HEK293 (cell line): ENCODE measurements around the gene CREG2.

Source experiments
- CTCF ChIA-PET: fragments of 350-600 bp; formaldehyde crosslinking; extraction: SDS; loops from one replicate; lab custom pipeline; 2021; ENCODE audit warnings: antibody characterized with exemption; lab: Yijun Ruan, JAX
- POLR2A ChIA-PET: fragments of 300-600 bp; formaldehyde crosslinking; extraction: SDS; loops from one replicate; lab custom pipeline; 2020; ENCODE audit warnings: antibody characterized with exemption, inconsistent platforms; lab: Yijun Ruan, JAX
- H3K27ac ChIP-seq: fragments of 200-500 bp; sonication (Bioruptor generic); 2 replicates; pipeline ENCODE4 v1.5.1; 2014; ENCODE audit warnings: low read depth, low read length, control low read depth, inconsistent platforms; ENCODE audit errors: extremely low read depth
- H3K36me3 ChIP-seq, 2 experiments: fragments of 200-500 bp in 1 of 2; sonication (Bioruptor generic) in 1 of 2; 1 replicate in 1 of 2; 2 replicates in 1 of 2; pipeline ENCODE4 v1.5.1; 2014 to 2017; ENCODE audit warnings: inconsistent platforms in 2 of 2, low read length in 2 of 2; ENCODE audit not compliant: control insufficient read depth in 2 of 2, insufficient read depth in 1 of 2
- H3K4me1 ChIP-seq: fragments of 200-500 bp; sonication (Bioruptor generic); 2 replicates; pipeline ENCODE4 v1.5.1; 2014; ENCODE audit warnings: mild to moderate bottlenecking, low read length, inconsistent platforms; ENCODE audit not compliant: control insufficient read depth, insufficient read depth
- H3K4me3 ChIP-seq: 2 replicates; pipeline ENCODE4 v1.5.1; 2011; ENCODE audit warnings: low read depth, mild to moderate bottlenecking, control low read depth, low read length, moderate library complexity
- H3K9me3 ChIP-seq: fragments of 200-500 bp; sonication (Bioruptor generic); 2 replicates; pipeline ENCODE4 v1.5.1; 2014; ENCODE audit warnings: low read depth, low read length, inconsistent platforms; ENCODE audit not compliant: control insufficient read depth, insufficient read depth
- GFI1B ChIP-seq: fragments of 450-650 bp; formaldehyde crosslinking; IDR thresholded peaks from 2 replicates; pipeline ENCODE4 v1.5.1; 2016; ENCODE audit warnings: missing biosample characterization, missing genetic modification characterization
- GLIS2 ChIP-seq: fragments of 450-650 bp; formaldehyde crosslinking; IDR thresholded peaks from 2 replicates; pipeline ENCODE4 v1.5.1; 2016; ENCODE audit warnings: missing biosample characterization, missing genetic modification characterization
- HOXA7 ChIP-seq: sonication (generic); formaldehyde crosslinking; IDR thresholded peaks from 2 replicates; pipeline ENCODE4 v1.8.1; 2022; ENCODE audit warnings: missing genetic modification reagents, borderline replicate concordance
- KLF9 ChIP-seq: fragments of 450-650 bp; formaldehyde crosslinking; IDR thresholded peaks from 2 replicates; pipeline ENCODE4 v1.5.1; 2016; ENCODE audit warnings: missing biosample characterization, missing genetic modification characterization, low read depth
- PRDM10 ChIP-seq: fragments of 450-650 bp; formaldehyde crosslinking; IDR thresholded peaks from 2 replicates; pipeline ENCODE4 v1.5.1; 2016; ENCODE audit warnings: missing biosample characterization, missing genetic modification characterization
- REST ChIP-seq: fragments of 450-650 bp; formaldehyde crosslinking; IDR thresholded peaks from 2 replicates; pipeline ENCODE4 v1.5.1; 2016; ENCODE audit warnings: missing biosample characterization, missing genetic modification characterization
- TCF7L2 ChIP-seq: IDR thresholded peaks from 2 replicates; pipeline ENCODE4 v1.6.1; 2011; ENCODE audit warnings: low read depth, mild to moderate bottlenecking, inconsistent platforms, low read length, moderate library complexity, borderline replicate concordance
- ZBTB49 ChIP-seq: fragments of 450-650 bp; formaldehyde crosslinking; IDR thresholded peaks from 2 replicates; pipeline ENCODE4 v1.5.1; 2016; ENCODE audit warnings: missing biosample characterization, missing genetic modification characterization, low read depth
- ZBTB8A ChIP-seq: fragments of 450-650 bp; formaldehyde crosslinking; IDR thresholded peaks from 2 replicates; pipeline ENCODE4 v1.5.1; 2016; ENCODE audit warnings: missing biosample characterization, missing genetic modification characterization
- ZFHX2 ChIP-seq: fragments of 450-650 bp; formaldehyde crosslinking; conservative IDR thresholded peaks from 2 replicates; pipeline ENCODE4 v1.5.1; 2016; ENCODE audit warnings: missing biosample characterization, missing genetic modification characterization
- ZNF157 ChIP-seq: fragments of 450-650 bp; formaldehyde crosslinking; IDR thresholded peaks from 2 replicates; pipeline ENCODE4 v1.5.1; 2016; ENCODE audit warnings: missing biosample characterization, missing genetic modification characterization
- ZNF214 ChIP-seq: fragments of 450-650 bp; formaldehyde crosslinking; IDR thresholded peaks from 2 replicates; pipeline ENCODE4 v1.5.1; 2017; ENCODE audit warnings: missing biosample characterization, mild to moderate bottlenecking, missing genetic modification characterization, borderline replicate concordance
- ZNF335 ChIP-seq: fragments of 450-650 bp; formaldehyde crosslinking; conservative IDR thresholded peaks from 2 replicates; pipeline ENCODE4 v1.5.1; 2016; ENCODE audit warnings: missing biosample characterization, missing genetic modification characterization
- ZNF366 ChIP-seq: fragments of 450-650 bp; formaldehyde crosslinking; conservative IDR thresholded peaks from 2 replicates; pipeline ENCODE4 v1.5.1; 2016; ENCODE audit warnings: missing biosample characterization, missing genetic modification characterization
- ZNF645 ChIP-seq: fragments of 450-650 bp; formaldehyde crosslinking; IDR thresholded peaks from 2 replicates; pipeline ENCODE4; 2016; ENCODE audit warnings: missing biosample characterization, missing genetic modification characterization

The CREG2 gene

GRCh38 chr2:101307950-101308431 is 79.3 kb downstream of the CREG2 start:
- H3K27ac ChIP-seq = peak overlapping the region; percentile 76; the same call in 1 of the 2 replicates
- ChIA-PET POLR2A (interaction anchor here (0.6 to 1.5 kb wide), 15 partner anchors 9 to 746 kb away, joined by 3 to 10 read pairs (median 5); partner anchors contain the start of genes CNOT11 and PDCL3), CTCF (interaction anchor here (1.2 kb wide), 1 partner anchor 79 kb away, joined by 3 read pairs; the partner anchor contains the start of gene CREG2)
- H3K36me3 ChIP-seq = peaks cover 0 to 14% of the 10 kb centered on the region in 2 experiments; a peak in 2 of 3 replicates
- peak; percentile 41 for TF ChIP-seq ZNF335 (tag by site-specific recombination)
- no peak for TF ChIP-seq GLIS2
- TF ChIP-seq ZNF157 (tag by site-specific recombination) = no peak
- 0 out of 2 replicates have a peak, but pooled peaks have one; percentile 6 for TF ChIP-seq REST (tag by site-specific recombination)
- TF ChIP-seq ZNF214 (tag by site-specific recombination) = no peak
- TF ChIP-seq ZBTB8A (tag by site-specific recombination) = peak; percentile 88
- no peak for TF ChIP-seq TCF7L2
- no peak for TF ChIP-seq PRDM10 (tag by site-specific recombination)
- TF ChIP-seq ZBTB49 (tag by site-specific recombination) = no peak
- peak; percentile 63; the same call in 1 of the 2 replicates for TF ChIP-seq ZFHX2 (tag by site-specific recombination)
- no peak for TF ChIP-seq ZNF366
- no peak for TF ChIP-seq ZNF645 (tag by site-specific recombination)
- no peak for TF ChIP-seq GFI1B
- TF ChIP-seq KLF9 (tag by site-specific recombination) = no peak
- 0 out of 2 replicates have a peak, but pooled peaks have one; percentile 55 for TF ChIP-seq HOXA7 (CRISPR knock-in tag)
- 0 out of 2 replicates have a peak, but pooled peaks cover 3% of the 10 kb centered on the region for H3K4me1 ChIP-seq
- peak overlapping the region; percentile 81 for H3K4me3 ChIP-seq
- no peaks in the 10 kb centered on the region for H3K9me3 ChIP-seq
